Uterus (tissue), 4 donors: ENCODE measurements around the gene MYO6. TPM values are rescaled to one million over a fixed set of nuclear protein-coding genes. Genes with fewer than 3 reads are reported as not detected.

Experiments
- DNase-seq, 2 donors: peaks; one replicate each; pipeline ENCODE4 v3.0.0-alpha.2; 2019 to 2020
- H3K27ac ChIP-seq, 2 donors: fragments of 200-600 bp; sonication (generic); 1 replicate in 1 of 2; 2 replicates in 1 of 2; pipeline ENCODE4 v1.5.1; 2016 to 2018
- H3K27me3 ChIP-seq, 2 donors: fragments of 200-600 bp; sonication (generic); one replicate each; pipeline ENCODE4 v1.5.1; 2018 to 2019; ENCODE audit warnings: control low read depth in 1 of 2
- H3K36me3 ChIP-seq, 2 donors: fragments of 200-600 bp; sonication (generic); one replicate each; pipeline ENCODE4 v1.5.1; 2019; ENCODE audit warnings: control low read depth in 1 of 2
- H3K4me1 ChIP-seq, 2 donors: fragments of 200-600 bp; sonication (generic); one replicate each; pipeline ENCODE4 v1.5.1; 2018 to 2019; ENCODE audit warnings: control low read depth in 1 of 2
- H3K4me3 ChIP-seq, 2 donors: fragments of 200-600 bp; sonication (generic); 1 replicate in 1 of 2; 2 replicates in 1 of 2; pipeline ENCODE4 v1.5.1; 2018 to 2019; ENCODE audit warnings: mild to moderate bottlenecking in 1 of 2
- H3K9me3 ChIP-seq, 2 donors: fragments of 200-600 bp; sonication (generic); one replicate each; pipeline ENCODE4 v1.5.1; 2019; ENCODE audit warnings: control low read depth in 1 of 2
- POLR2A ChIP-seq, 2 donors: fragments of 450-650 bp; IDR thresholded peaks; one replicate each; pipeline ENCODE4 v1.6.1; 2016; ENCODE audit warnings: antibody characterized with exemption in 2 of 2, mild to moderate bottlenecking in 1 of 2, moderate library complexity in 1 of 2
- intact Hi-C: fragments of 100-400 bp; cut with DNase I; formaldehyde crosslinking; loops from one replicate; pipeline ENCODE4 v1.15.1; 2023; ENCODE audit warnings: low total_unique reads
- total RNA-seq, 4 donors: library from RNA; depleted of rRNA in 3 of 4; stranded (reverse); fragments of >200 nt in 3 of 4; gene quantifications; one replicate each; pipeline versions ENCODE4 v1.1.0 to v1.2.4, GENCODE V29; 2014 to 2023
- TF ChIP-seq, protein P1 (sequence below), 4 experiments: fragments of 200-600 bp in 2 of 4; fragments of 450-650 bp in 2 of 4; sonication (generic) in 2 of 4; IDR thresholded peaks; one replicate each; pipeline ENCODE4 v1.5.1; 2016 to 2019; ENCODE audit warnings: antibody characterized with exemption in 4 of 4, mild to moderate bottlenecking in 2 of 4, moderate library complexity in 1 of 4
- donor health status: DM: yes; HTN: yes; CAD: no.

Gene MYO6
- total RNA-seq, 4 donors from 2014 or later, result 8.2 to 25.0 (median 14.1) TPM

DNA sequence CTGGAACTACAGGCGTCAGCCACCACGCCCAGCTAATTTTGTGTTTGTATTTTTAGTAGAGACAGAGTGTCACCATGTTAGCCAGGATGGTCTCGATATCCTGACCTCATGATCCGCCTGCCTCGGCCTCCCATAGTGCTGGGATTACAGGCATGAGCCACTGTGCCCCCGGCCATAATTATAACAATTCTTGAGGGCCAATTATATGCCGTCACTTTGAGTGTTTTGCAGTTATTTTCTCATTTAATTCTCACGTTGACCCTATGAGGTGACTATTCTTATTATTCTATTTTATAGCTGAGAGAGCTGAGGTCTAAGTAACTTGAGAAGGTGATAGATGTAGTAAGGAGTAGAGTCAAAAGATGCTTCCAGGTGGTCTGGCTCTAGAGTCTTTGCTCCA, 13.0 kb downstream of the MYO6 start:
- intact Hi-C loops, result no loop called here
- TF ChIP-seq, protein P1, sequence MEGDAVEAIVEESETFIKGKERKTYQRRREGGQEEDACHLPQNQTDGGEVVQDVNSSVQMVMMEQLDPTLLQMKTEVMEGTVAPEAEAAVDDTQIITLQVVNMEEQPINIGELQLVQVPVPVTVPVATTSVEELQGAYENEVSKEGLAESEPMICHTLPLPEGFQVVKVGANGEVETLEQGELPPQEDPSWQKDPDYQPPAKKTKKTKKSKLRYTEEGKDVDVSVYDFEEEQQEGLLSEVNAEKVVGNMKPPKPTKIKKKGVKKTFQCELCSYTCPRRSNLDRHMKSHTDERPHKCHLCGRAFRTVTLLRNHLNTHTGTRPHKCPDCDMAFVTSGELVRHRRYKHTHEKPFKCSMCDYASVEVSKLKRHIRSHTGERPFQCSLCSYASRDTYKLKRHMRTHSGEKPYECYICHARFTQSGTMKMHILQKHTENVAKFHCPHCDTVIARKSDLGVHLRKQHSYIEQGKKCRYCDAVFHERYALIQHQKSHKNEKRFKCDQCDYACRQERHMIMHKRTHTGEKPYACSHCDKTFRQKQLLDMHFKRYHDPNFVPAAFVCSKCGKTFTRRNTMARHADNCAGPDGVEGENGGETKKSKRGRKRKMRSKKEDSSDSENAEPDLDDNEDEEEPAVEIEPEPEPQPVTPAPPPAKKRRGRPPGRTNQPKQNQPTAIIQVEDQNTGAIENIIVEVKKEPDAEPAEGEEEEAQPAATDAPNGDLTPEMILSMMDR (IDR thresholded peaks at IDR 0.05), result no peak
- no peaks in the 10 kb centered on the region for H3K27me3 ChIP-seq
- H3K9me3 ChIP-seq, result no peaks in the 10 kb centered on the region
- H3K36me3 ChIP-seq, result no peaks in the 10 kb centered on the region
- no peak overlapping the region for H3K4me3 ChIP-seq
- H3K4me1 ChIP-seq, result no peaks in the 10 kb centered on the region
- no peak for DNase-seq
- H3K27ac ChIP-seq, result no peak overlapping the region

DNA sequence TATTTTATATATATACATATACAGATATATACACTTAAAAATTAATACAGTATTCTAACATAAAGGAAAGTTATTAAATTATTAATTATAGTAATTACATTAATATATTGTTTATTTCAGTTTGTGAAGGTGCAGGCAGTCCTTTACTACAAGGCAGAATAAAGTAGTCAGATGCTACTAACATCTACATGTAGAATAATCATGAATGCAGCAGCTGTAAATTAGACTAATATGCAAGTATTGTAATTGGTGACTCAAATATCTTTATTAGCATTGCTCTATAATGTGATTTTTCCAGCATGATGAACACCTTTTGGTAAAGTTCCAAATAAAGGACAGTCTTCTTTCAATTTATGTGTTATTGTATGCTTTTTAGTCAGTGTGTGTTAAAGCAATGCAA, 17.3 kb downstream of the MYO6 start:
- no peak overlapping the region for H3K4me3 ChIP-seq
- TF ChIP-seq POLR2A (IDR thresholded peaks at IDR 0.05), result no peak
- TF ChIP-seq, protein P1 (IDR thresholded peaks at IDR 0.05), result no peak
- no peaks in the 10 kb centered on the region for H3K36me3 ChIP-seq
- no peaks in the 10 kb centered on the region for H3K9me3 ChIP-seq
- no peaks in the 10 kb centered on the region for H3K27me3 ChIP-seq
- H3K4me1 ChIP-seq, result no peaks in the 10 kb centered on the region
- DNase-seq, result no peak
- intact Hi-C loops, result no loop called here
- no peak overlapping the region for H3K27ac ChIP-seq

DNA sequence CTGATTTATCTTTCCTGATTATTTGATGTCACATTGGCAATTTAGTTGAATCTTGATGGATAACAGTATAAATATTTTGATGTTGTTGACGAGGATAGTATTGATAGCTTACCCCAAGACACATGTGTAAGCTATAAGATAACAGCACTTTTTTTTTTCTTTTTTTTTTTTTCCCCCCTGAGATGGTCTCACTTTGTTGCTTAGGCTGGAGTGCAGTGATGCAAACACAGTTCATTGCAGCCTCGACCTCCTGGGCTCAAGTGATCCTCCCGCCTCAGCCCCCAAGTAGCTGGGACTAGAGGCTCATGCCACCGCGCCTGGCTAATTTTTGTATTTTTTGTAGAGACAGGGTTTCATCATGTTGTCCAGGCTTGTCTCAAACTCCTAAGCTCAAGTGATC, 21.8 kb downstream of the MYO6 start:
- intact Hi-C loops, result no loop called here
- Histone ChIP-seq H3K27ac (no peak overlapping the region), H3K4me3 (no peak overlapping the region), H3K27me3 (no peaks in the 10 kb centered on the region), H3K9me3 (no peaks in the 10 kb centered on the region), H3K4me1 (no peaks in the 10 kb centered on the region), H3K36me3 (no peaks in the 10 kb centered on the region)
- DNase-seq, result no peak
- TF ChIP-seq, protein P1 (IDR thresholded peaks at IDR 0.05), result no peak
- no peak for TF ChIP-seq POLR2A (IDR thresholded peaks at IDR 0.05)

GRCh38 chr6:75775219-75775618, 26.2 kb downstream of the MYO6 start:
- Histone ChIP-seq H3K27me3 (no peaks in the 10 kb centered on the region), H3K36me3 (no peaks in the 10 kb centered on the region), H3K4me3 (no peak overlapping the region), H3K27ac (no peak overlapping the region), H3K9me3 (no peaks in the 10 kb centered on the region), H3K4me1 (no peaks in the 10 kb centered on the region)
- intact Hi-C loops, result no loop called here
- no peak for DNase-seq
- TF ChIP-seq, protein P1 (IDR thresholded peaks at IDR 0.05), result no peak
- no peak for TF ChIP-seq POLR2A (IDR thresholded peaks at IDR 0.05)

GRCh38 chr6:75776461-75776860, 27.4 kb downstream of the MYO6 start:
- Histone ChIP-seq H3K36me3 (no peaks in the 10 kb centered on the region), H3K9me3 (no peaks in the 10 kb centered on the region), H3K4me3 (no peak overlapping the region), H3K27me3 (no peaks in the 10 kb centered on the region), H3K4me1 (no peaks in the 10 kb centered on the region), H3K27ac (no peak overlapping the region)
- intact Hi-C loops, result no loop called here
- TF ChIP-seq, protein P1 (IDR thresholded peaks at IDR 0.05), result no peak
- TF ChIP-seq POLR2A (IDR thresholded peaks at IDR 0.05), result no peak
- DNase-seq, result no peak
